ENCODE measurements around the gene ATOH7.

- TF ChIP-seq EZH2 (IDR thresholded peaks at IDR 0.05; ENCODE audit: borderline replicate concordance) (no peak), CTCF (IDR thresholded peaks at IDR 0.05; ENCODE audit: poor library complexity) (no peak)
These were observed 37.6 kb downstream of the ATOH7 start for GRCh38 chr10:68194290-68194689.
